Skin of body (tissue), 2 donors: ENCODE measurements around the gene FARP1. TPM values are rescaled to one million over a fixed set of nuclear protein-coding genes. Genes with fewer than 3 reads are reported as not detected.

Experiments
- DNase-seq: peaks from one replicate; lab custom pipeline; 2025; lab: John Stamatoyannopoulos, UW
- total RNA-seq: library from RNA; depleted of rRNA; stranded (reverse); fragments of >200 nt; gene quantifications from one replicate; pipeline ENCODE4 v1.2.3, GENCODE V29; 2014

The FARP1 gene
- total RNA-seq, 1 donor from 2014 or later, result 65.3 TPM

- DNase-seq, result no peak
These were observed 8.9 kb upstream of the FARP1 start for GRCh38 chr13:98133946-98134345.

- DNase-seq, result no peak
These were observed 8.0 kb upstream of the FARP1 start for GRCh38 chr13:98134901-98135300.

- no peak for DNase-seq
These were observed 1.8 kb upstream of the FARP1 start for GRCh38 chr13:98141091-98141490.

- DNase-seq, result no peak
These were observed 1.1 kb upstream of the FARP1 start for GRCh38 chr13:98141509-98142379.

- no peak for DNase-seq
These were observed 261 bp downstream of the FARP1 start for GRCh38 chr13:98143157-98143553.

GRCh38 chr13:98143601-98144026, 720 bp downstream of the FARP1 start:
- no peak for DNase-seq

GRCh38 chr13:98144027-98144741, 1.3 kb downstream of the FARP1 start:
- DNase-seq, result peak; percentile 67

GRCh38 chr13:98144801-98145350, 2.0 kb downstream of the FARP1 start:
- DNase-seq, result peak; percentile 43

GRCh38 chr13:98147521-98147920, 4.6 kb downstream of the FARP1 start:
- no peak for DNase-seq

- no peak for DNase-seq
These were observed 8.1 kb downstream of the FARP1 start for GRCh38 chr13:98150832-98151479.

- DNase-seq, result no peak
These were observed 12.7 kb downstream of the FARP1 start for GRCh38 chr13:98155475-98156109.

GRCh38 chr13:98156259-98156658, 13.4 kb downstream of the FARP1 start:
- DNase-seq, result no peak

GRCh38 chr13:98157188-98157587, 14.3 kb downstream of the FARP1 start:
- no peak for DNase-seq

GRCh38 chr13:98157609-98158008, 14.7 kb downstream of the FARP1 start:
- DNase-seq, result no peak

GRCh38 chr13:98158172-98158899, 15.4 kb downstream of the FARP1 start:
- no peak for DNase-seq

GRCh38 chr13:98162935-98163334, 20.0 kb downstream of the FARP1 start:
- no peak for DNase-seq

GRCh38 chr13:98169331-98169730, 26.4 kb downstream of the FARP1 start:
- no peak for DNase-seq

GRCh38 chr13:98171900-98172589, 29.2 kb downstream of the FARP1 start:
- DNase-seq, result no peak

- peak; percentile 30 for DNase-seq
These were observed 29.9 kb downstream of the FARP1 start for GRCh38 chr13:98172590-98173422.
